ENCODE measurements around the gene SSTR4.

DNA sequence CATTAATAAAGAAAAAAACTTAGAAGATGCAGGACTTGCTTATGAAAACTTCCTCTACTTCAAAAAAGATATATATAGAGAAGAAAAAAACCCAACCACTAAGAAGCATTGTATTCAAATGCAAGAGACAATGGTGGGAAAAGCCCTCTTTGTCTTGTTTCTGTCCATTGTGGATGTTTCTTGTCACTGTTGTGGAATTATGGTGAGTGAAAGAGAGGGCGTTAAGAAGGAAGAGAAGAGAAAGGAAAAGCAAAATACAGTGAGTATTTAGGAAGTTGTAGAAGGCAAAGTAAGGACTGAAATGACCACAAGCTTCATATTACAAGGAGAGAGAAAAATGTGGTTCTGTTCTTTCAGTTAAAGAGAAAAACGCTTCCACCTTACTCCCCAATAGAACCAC, 28.5 kb downstream of the SSTR4 start:
- no peak for TF ChIP-seq HMGA2 (CRISPR knock-in tag; IDR thresholded peaks at IDR 0.05)
- no peak for TF ChIP-seq CREM (CRISPR knock-in tag; IDR thresholded peaks at IDR 0.05)
- TF ChIP-seq ZNF232 (CRISPR knock-in tag; IDR thresholded peaks at IDR 0.05) = no peak
- TF ChIP-seq USF1 (CRISPR knock-in tag; IDR thresholded peaks at IDR 0.05) = no peak
- TF ChIP-seq, protein P1, sequence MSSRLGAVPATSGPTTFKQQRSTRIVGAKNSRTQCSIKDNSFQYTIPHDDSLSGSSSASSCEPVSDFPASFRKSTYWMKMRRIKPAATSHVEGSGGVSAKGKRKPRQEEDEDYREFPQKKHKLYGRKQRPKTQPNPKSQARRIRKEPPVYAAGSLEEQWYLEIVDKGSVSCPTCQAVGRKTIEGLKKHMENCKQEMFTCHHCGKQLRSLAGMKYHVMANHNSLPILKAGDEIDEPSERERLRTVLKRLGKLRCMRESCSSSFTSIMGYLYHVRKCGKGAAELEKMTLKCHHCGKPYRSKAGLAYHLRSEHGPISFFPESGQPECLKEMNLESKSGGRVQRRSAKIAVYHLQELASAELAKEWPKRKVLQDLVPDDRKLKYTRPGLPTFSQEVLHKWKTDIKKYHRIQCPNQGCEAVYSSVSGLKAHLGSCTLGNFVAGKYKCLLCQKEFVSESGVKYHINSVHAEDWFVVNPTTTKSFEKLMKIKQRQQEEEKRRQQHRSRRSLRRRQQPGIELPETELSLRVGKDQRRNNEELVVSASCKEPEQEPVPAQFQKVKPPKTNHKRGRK (CRISPR knock-in tag; IDR thresholded peaks at IDR 0.05; ENCODE audit: borderline replicate concordance) = no peak
- no peak for TF ChIP-seq CBFB (CRISPR knock-in tag; IDR thresholded peaks at IDR 0.05; ENCODE audit: low read depth)
- TF ChIP-seq, protein P2, sequence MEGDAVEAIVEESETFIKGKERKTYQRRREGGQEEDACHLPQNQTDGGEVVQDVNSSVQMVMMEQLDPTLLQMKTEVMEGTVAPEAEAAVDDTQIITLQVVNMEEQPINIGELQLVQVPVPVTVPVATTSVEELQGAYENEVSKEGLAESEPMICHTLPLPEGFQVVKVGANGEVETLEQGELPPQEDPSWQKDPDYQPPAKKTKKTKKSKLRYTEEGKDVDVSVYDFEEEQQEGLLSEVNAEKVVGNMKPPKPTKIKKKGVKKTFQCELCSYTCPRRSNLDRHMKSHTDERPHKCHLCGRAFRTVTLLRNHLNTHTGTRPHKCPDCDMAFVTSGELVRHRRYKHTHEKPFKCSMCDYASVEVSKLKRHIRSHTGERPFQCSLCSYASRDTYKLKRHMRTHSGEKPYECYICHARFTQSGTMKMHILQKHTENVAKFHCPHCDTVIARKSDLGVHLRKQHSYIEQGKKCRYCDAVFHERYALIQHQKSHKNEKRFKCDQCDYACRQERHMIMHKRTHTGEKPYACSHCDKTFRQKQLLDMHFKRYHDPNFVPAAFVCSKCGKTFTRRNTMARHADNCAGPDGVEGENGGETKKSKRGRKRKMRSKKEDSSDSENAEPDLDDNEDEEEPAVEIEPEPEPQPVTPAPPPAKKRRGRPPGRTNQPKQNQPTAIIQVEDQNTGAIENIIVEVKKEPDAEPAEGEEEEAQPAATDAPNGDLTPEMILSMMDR (IDR thresholded peaks at IDR 0.05) = no peak

All from WTC11 (cell line).